GM19043 (cell line): ENCODE measurements around the gene IRAK2.

Experiments
- ATAC-seq: cut with Tn5 transposase; IDR thresholded peaks from one replicate; pipeline ENCODE4 v1.9.1; 2021; ENCODE audit warnings: low read depth; ENCODE audit not compliant: unreplicated experiment

Gene IRAK2

DNA sequence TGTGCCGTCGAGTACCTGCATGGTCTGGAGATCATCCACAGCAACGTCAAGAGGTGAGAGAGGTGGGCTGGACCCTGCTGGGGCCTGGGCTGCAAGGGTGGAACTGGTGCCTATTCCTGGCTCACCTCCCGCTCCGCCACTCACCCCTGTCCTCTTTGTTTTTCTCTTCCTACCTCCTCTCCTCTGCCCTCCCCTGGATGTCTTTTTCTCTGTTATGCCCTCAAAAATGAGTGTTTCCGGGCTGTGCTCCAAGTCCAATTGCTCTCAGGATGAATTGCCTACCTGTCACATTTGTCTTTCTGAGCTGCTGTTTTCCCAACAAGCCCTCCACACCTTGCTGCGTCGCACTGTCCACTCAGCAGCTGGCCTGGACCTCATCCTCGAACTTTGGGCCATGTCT lies 55.0 kb downstream of the IRAK2 start:
- ATAC-seq: no peak

DNA sequence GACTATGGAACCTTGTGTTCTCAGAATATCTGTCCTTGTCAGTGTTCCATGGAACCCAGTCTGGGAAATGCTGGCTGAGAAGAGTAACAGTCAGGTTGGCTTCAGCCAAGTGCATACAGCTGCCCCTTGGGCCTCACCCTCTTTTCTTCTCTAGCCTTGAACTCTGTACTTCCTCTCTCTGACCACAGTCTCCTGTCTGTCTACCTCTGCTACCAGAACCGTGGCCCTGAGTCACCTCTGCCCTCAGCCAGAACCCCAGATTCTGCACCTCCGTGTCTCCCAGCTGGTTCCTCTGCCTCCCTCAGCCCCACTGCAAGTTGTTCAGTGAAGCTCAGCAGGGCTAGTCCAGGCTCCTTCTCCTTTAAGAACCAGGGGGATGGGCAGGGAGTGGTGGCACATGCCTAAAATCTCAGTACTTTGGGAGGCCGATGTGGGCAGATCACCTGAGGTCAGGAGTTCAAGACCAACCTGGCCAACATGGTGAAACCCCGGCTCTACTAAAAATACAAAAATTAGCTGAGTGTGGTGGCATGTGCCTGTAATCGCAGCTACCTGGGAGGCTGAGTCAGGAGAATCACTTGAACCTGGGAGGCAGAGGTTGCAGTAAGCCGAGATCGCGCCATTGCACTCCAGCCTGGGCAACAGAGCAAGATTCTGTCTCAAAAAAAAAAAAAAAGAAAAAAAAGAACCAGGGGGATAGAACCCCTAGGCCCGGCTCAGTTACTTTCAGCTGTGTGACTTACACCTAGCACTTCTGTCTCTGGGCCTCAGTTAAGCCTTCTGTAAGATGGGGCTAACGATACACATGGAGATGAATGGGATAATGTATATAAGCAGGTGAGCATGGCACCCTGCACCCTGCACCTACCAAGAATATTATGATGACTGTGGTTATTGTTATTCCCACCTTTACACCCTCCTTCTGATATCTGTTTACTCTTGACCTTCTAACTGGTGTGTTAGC lies 59.2 kb downstream of the IRAK2 start:
- ATAC-seq: peak; percentile 67

DNA sequence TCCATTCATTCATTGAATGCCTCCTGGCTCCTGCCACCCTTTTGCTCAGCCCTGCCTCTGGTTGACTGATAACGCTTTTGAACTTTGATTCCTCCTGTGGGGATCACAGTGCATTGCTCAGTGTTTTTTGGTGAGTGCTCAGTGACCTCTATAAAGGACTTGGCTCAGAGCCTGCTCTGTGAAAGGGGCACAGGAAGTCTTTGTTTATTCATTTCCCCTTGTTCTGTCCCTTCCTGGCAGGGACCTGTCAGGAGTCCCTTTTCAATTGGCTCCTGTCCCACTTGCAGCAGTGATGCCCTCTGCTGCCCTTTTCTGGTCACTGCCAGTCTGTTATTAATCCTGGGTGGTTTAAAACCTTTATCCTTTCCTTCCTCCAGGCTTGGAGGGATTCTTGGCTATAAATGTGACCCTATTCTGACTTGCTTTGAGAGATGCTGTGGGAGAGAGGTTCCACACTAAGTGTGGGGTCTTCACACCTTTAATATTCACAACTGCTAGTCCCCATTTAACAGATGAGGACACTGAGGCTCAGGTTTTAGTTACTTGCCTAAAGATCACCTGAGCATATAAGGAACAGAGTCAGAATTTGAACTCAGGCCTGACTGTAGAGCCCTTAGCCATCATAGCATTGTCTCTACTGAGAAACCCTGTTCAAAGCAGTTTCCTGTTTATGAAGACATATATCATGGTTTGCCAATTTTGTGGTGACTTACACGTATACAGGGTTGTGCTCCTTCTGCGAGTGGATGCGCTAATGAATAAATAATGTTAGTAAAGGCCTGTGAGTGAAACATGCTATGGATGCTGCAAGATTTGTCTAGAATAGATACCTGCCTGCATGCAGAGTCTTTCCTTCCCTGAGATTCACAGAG lies 60.3 kb downstream of the IRAK2 start:
- peak; percentile 31 for ATAC-seq

DNA sequence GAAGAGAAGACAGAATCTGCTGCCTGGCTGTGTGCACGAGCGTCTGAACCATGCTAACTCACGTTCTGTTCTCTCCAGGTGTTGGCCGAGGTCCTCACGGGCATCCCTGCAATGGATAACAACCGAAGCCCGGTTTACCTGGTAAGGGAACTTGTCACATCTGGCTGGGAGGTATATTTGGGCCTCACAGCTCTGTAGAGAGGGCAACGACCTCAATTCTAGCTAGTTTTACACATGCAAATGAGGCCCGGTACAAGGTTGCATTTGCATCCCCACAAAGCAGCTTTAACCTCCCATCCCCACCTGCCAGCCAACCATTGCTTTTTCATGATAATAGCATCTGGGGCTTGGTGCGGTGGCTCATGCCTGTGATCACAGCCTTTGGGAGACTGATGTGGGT lies 61.6 kb downstream of the IRAK2 start:
- ATAC-seq: no peak

DNA sequence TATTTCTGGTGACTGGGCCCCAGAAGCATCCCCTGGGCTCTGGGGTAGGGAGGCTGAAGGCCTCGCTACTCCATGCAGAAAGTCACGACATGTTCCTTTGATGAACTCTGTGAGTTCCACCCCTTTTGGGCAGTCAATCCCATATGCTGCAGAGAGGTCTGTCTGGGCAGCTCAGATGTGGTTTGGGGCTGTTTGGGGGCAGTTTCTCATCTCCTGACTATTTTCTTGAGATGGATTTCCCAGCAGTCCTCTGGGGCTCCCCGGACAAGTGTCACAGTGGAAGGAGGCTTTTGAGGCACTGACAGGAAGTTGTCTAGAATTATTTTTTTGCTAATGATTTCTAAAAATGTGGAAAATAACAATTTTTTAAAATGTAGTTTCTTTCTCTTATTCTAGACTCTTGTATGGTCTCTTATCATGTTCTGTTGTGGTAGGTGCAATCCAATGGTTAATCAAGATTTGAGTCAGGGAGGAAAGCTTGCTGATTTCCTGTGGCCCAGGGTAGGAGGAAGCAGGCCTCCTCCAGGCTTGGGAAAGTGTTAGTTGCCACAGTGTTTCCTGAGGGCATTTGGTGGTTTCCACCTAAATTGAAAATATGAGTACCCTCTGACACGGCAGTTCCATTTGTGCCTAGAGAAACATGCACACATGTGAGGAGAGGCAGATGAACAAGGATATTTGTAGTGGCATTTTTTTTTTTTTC lies 63.7 kb downstream of the IRAK2 start:
- no peak for ATAC-seq

DNA sequence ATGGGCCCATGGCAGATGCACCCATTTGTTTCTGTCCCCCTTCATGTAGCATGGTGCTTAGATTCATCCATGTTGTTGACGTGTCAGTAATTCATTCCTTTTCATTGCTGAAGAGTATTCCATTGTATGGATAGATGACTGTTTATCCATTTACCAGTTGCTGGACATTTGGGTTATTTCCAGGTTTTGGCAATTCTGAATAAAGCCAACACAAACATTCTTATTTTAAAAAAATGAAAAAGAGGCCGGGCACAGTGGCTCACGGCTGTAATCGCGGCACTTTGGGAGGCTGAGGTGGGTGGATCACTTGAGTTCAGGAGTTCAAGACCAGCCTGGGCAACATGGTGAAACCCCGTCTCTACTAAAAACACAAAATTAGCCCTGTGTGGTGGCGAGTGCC lies 64.9 kb downstream of the IRAK2 start:
- ATAC-seq: no peak

DNA sequence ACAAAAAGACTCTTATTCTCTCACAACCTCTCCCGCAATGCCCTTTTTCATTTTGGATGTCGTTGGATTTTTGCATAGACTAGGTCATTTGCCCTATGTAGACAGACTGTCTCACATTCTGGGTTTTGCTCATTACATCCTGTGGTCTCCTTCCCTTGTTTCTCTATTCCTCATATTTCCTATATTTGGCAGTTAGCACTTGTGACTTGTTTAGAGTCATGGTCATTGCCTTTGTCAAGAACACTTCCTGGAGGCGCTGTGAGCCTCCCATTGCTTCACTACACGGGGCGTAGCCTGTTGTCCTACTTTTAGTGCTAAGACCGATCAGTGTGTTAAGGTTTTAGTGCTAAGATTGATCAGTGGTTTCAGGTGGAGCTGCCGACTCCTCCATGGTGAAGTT lies 67.4 kb downstream of the IRAK2 start:
- ATAC-seq: no peak

DNA sequence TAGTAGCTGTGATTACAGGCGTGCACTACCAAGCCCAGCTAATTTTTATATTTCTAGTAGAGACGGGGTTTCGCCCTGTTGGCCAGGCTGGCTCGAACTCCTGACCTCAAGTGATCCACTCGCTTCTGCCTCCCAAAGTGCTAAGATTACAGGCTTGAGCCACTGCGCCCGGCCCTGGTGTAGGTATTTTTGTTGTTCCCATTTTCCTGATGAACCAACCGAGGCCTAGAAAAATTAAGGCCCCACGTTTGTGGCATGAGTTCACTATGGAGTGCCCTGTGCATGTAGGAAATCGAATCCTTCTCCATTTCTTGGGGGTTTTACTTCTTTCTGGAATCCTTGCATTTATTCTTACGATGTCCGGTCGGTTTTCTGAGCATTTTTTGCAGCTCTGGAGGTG lies 69.3 kb downstream of the IRAK2 start:
- ATAC-seq: no peak

DNA sequence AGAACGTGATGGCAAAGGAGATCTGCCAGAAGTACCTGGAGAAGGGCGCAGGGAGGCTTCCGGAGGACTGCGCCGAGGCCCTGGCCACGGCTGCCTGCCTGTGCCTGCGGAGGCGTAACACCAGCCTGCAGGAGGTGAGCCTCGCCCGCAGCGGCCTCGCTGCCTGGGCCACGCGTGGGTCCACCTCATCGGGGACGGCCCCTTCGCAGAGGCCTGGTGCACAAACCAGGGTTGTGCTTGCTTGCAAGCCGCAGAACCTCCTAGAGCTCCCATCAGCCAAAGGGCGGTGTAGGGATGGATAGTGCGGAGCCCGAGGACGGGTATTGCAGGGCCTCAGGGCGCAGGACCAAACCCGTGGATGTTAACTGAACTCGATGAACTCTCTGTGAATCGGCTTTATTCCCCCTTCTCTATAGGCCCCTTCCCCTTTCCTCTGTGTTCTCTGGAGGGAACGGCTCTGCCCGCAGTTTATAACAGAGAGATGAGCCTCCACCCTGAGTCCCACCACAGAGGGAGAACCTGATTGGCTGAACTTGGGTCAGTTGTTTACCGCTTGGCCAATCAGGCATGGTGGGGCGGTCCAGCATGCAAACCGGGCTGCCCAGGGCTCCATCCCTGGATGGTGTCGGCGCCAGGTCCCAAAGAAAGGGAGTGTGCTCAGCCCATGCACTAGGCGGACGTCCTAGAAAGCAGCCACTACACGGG lies 70.0 kb downstream of the IRAK2 start:
- no peak for ATAC-seq

DNA sequence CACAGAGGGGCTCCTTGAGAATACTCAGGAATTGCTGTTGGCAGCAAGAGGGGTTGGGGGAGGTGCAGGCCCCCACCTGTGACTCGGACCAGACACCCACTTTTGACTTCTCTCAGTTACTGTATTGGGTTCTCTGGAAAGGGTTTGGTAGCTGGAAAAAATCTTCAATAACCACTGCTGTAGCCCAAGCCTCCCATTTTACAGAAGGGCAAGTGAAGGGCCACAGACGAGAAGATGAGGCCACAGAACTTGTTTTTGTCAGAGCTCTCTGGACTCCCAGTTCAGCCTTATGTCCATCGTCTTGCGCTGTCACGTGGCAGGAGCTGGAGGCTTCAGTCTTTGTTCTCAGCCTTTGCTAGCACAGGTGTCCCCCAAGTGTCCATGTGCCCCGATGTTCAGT lies 70.8 kb downstream of the IRAK2 start:
- ATAC-seq: no peak

DNA sequence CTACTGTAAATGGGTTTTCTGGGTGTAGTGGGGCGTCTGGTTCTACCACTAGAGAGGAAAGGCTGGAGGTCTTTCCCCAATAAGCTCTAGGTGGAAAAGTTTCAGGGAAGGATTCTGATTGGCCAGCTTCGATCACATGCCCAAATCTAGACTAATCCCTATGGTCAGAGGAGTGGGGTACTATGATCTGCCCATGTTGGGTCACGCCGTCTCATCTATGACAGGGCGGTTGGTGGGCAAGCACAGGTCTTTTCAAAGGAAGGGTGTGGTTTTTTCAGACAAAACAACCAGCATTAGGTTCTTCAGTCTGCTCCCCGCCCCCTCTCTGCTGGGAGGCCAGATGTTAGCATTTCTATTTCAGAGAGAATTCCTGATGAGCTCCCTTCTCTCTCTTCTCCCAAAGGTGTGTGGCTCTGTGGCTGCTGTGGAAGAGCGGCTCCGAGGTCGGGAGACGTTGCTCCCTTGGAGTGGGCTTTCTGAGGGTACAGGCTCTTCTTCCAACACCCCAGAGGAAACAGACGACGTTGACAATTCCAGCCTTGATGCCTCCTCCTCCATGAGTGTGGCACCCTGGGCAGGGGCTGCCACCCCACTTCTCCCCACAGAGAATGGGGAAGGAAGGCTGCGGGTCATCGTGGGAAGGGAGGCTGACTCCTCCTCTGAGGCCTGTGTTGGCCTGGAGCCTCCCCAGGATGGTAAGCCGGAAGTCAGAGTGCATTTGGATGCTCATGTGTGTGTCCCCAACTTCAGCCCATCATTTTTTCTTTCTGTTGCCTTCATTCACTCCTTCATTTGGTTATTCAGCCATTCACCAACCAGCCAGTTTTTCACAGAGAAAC lies 73.8 kb downstream of the IRAK2 start:
- no peak for ATAC-seq

DNA sequence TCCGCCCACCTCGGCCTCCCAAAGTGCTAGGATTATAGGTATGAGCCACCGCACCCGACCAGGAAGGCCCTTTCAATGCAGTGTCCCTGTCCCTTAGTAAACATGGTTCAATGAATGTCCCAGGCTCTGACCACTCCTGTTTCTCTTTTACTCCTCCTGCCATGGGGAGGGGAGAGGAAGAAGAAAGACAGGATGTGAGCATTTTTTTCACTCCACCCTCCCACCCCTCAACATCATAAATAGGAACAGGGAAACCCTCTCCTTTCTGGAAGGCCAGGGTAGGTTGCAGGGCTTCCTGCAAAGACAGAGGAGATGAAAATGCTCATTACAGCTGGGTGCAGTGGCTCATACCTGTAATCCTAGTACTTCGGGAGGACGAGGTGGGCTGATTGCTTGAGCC lies 76.1 kb downstream of the IRAK2 start:
- ATAC-seq: no peak

DNA sequence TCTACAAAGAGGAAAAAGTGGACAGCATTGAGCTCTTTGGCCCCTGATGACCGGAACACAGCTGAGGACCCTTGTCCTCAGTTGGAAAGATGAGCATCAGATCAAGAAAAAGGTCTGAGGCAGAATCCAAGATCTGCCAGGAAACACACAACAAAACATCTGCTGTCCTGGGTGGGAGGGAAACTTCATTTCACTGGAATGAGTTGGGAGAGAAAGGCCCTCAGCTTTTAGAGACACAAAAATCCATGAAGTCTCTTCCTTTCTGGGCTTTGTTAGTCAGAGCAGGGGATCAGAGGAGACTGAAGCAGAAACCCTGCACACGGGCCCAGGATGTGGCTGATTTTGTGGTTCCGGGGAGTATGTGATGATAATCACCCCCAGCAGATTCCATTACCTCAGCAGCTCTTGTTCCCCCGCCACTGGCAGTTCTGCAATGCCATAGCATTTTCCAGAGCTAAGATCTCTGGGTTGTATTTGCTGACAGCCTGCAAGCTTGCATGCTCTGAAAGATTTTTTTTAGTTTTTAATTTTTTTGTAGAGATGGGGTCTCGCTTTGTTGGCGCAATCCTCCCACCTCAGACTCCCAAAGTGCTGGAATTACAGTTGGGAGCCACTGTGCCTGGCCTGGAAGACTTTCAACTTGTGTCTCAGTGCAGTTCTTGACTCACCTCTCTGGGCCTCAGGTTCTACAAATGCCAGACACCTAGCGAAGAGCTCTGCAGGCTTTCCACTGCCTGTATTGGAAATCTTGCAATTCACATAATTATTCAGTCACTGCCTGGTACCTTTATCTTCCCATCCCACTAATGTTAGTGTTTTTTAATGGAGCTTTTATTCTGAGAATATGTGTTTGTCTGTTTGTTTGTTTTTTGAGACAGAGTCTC lies 77.7 kb downstream of the IRAK2 start:
- no peak for ATAC-seq

DNA sequence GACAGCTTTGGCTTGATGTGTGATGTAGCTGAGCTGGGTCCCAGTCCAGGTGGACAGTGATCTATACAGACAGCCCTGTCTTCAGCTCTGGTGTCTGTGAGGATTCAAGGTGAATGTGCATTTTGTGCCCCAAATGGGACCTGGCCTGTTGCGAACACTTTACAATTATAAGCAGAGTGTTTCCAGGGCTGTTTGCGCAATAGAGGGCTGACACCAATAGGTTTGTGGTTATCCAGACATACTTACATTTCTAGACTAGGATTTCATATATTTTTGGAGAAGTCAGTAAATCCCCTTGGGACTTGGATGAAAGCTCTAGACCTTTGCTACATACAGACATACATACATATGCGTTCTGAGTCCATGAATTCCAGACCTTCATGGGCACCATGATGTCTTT lies 79.3 kb downstream of the IRAK2 start:
- ATAC-seq: no peak

DNA sequence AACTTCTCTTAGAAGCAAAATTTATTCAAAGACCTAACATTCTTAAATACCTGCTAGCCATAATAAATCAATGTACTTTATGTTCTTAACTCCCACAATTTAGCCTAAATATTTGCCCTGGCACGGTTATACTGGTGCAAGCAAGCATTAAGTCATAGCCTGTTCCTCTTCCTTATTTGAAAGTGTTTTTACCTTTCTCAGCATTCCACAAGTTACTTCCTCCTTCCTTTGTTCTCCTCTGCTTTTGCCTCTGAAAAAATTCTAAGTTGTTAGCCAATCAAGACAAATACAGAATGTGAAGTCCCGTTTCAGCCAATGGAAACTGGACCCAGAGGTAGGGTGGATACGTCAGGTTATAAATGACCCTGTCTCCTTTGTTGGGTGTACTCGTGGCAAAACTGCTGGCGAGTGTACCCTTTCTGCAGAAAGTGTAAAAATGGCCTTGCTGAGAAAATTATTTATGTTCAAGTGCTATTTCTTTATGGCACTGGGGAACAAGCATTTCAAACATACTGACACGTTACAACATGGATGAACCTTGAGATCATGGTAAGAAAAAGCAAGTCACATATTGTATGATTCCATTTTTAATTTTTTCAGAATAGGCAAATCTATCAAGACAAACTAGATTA lies 80.5 kb downstream of the IRAK2 start:
- no peak for ATAC-seq

DNA sequence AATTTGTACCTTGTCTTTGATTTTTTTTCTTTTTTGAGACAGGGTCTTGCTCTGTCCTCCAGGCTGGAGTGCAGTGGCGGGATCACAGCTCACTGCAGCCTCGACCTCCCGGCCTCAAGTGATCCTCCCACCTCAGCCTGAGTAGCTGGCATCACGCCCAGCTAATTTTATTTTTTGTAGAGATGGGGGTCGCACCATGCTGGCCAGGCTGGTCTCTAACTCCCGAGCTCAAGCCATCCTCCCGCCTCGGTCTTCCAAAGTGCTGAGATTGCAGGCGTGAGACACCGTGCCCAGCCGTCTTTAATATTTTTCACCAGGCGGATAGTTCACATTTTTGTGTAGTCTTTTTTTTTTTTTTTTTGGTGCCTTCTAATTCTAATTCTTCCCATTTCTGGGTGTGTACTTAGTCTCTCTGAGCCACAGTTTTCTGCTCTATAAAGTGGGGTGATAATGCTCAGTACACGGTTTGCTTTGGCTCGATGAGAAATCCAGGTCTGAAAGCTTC lies 83.0 kb downstream of the IRAK2 start:
- ATAC-seq: no peak

DNA sequence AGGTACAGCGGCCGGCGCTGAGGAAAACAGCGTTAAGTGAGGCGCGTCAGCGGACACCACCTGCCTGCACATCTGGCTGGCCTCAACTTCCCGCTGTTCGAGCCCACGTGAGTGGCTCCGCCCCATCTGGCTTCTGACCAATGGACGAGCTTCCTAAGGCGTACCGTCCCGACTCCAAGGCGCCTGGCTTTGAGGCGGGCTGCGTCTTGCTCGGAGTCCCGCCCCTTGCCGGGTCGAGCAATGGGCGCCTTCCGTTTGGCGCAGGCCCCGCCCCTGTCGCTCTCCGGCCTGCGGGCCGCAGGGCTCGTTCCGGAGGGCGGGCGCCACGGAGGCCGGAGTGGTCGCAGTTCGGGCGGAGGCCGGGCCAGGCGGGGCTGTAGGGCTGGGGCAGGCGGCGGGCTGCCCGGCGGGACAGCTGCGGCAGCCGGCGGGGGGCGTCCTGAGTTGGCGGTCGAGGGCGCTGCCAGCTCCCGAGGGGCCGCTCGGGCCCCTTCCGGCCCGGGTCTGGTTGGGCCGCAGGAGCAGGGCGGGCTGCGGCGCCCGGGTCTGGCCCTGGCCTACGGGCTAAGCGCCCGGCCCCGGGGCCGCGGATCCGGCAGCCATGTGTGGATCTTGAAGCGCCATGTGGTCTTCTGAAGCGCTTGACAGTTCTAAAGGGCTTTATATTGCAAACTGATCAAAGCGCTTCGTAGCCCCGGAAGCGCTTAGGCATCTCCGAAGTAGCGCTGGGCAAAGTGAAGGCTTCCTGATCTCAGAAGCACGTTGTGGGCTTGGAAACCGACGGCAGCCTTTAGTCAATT lies 83.7 kb downstream of the IRAK2 start, which contains the start of gene TATDN2:
TATDN2 (plus strand) TSS at position 276 of the 800 bp plus-strand sequence. CDS start 742 bp downstream, outside the sequence.
- peak; percentile 93 for ATAC-seq
